GM19328 (cell line): ENCODE data around the gene PAQR6.
A peak's percentile ranks its signal among the peaks of the same experiment; 100 is the strongest.
"Not testable (repeated sequence)": the region's sequence is repeated elsewhere in the genome, so short reads cannot be mapped to it uniquely, and the experiment has no call there.

ENCODE experiments used
- ATAC-seq: cut with Tn5 transposase; IDR thresholded peaks from one replicate; pipeline ENCODE4 v1.9.1; 2021; ENCODE audit warnings: mild to moderate bottlenecking, moderate library complexity; ENCODE audit not compliant: unreplicated experiment

The PAQR6 gene

GRCh38 chr1:156233426-156234127, 14.3 kb downstream of the PAQR6 start:
- no peak for ATAC-seq

DNA sequence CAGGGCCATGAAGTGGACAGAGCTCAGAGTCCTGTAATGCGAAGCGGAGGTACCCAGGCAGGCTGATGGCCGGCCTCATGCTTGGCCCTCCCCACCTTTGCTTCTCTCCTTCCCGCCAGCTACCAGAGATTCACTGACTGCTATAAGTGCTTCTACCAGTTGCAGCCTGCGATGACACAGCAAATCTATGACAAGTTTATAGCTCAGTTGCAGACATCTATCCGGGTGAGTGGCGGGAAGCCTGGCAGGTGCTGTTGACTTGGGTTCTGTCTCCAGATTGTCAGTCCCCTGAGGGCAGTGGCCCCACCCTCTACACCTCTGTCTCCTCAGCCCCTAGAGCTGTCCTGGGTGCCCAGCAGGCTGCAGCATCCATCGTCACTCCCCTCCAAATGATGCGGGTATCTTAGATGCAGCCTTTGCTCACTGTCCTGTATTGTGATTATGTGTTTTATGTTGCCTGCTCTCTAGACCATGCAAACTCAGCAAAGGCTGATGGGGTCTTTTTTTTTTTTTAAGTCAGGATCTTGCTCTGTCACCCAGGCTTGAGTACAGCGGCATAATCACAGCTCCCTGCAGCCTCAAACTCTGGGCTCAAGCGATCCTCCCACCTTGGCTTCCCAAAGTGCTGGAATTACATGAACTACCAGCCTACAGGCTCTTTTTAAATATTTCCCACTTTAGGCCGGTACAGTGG, 15.5 kb downstream of the PAQR6 start:
- no peak for ATAC-seq

- ATAC-seq: no peak
Observed at GRCh38 chr1:156230473-156230837, 17.4 kb downstream of the PAQR6 start.

- no peak for ATAC-seq
Observed at GRCh38 chr1:156229809-156230472, 17.9 kb downstream of the PAQR6 start.

GRCh38 chr1:156228501-156228900, 19.4 kb downstream of the PAQR6 start:
- ATAC-seq: no peak

GRCh38 chr1:156226782-156227181, 21.1 kb downstream of the PAQR6 start:
- no peak for ATAC-seq

- ATAC-seq: peak; percentile 59
Observed at GRCh38 chr1:156226116-156226538, 21.7 kb downstream of the PAQR6 start.

DNA sequence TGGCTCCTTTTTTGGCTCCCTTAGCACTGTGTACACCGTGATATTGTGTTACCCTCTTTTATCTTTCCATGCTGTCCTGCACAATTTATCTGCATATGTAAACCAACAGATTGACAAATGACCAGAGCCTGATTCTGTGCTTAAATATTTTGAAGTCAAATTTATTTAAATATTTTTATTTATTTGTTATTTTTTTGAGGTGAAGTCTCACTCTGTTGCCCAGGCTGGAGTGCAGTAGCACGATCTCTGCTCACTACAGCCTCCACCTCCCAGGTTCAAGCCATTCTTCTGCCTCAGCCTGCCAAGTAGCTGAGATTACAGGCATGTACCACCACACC, 22.2 kb downstream of the PAQR6 start:
- ATAC-seq: no peak

- ATAC-seq: no peak
Observed at GRCh38 chr1:156221986-156222692, 25.7 kb downstream of the PAQR6 start.

DNA sequence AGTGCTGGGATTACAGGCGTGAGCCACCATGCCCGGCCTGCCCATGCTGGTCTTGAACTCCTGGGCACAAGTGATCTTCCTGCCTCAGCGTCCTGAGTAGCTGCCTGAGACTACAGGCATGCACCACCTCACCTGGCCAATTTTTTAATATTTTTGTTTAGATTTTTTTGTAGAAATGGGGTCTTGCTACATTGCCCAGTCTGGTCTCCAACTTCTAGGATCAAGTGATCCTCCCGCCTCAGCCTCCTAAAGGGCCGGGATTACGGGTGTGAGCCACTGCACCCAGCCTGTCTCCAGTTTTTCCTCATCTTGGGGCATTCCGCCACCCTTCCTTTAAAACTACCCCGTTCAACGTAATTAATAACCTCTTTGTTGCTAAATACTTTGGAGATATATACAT, 27.6 kb downstream of the PAQR6 start:
- ATAC-seq: no peak

DNA sequence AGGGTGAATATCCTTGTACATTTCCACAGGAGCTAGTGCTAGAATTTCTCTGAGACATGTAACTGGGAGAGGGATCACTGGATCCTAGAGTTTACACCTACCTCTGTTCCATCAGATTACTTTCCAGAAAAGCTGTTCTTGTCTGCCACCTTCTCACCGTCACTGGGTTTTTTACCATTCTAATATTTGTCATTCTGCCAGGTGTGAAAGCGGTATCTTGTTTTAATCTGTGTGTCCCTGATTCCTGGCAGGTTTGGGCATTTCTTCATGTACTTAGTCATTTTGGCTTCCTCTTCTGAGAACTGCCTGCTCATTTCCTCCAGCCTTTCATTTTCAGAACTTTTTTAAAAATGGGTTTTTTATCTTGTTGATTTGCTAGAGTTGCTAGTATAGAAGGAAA, 30.0 kb downstream of the PAQR6 start:
- ATAC-seq: no peak

DNA sequence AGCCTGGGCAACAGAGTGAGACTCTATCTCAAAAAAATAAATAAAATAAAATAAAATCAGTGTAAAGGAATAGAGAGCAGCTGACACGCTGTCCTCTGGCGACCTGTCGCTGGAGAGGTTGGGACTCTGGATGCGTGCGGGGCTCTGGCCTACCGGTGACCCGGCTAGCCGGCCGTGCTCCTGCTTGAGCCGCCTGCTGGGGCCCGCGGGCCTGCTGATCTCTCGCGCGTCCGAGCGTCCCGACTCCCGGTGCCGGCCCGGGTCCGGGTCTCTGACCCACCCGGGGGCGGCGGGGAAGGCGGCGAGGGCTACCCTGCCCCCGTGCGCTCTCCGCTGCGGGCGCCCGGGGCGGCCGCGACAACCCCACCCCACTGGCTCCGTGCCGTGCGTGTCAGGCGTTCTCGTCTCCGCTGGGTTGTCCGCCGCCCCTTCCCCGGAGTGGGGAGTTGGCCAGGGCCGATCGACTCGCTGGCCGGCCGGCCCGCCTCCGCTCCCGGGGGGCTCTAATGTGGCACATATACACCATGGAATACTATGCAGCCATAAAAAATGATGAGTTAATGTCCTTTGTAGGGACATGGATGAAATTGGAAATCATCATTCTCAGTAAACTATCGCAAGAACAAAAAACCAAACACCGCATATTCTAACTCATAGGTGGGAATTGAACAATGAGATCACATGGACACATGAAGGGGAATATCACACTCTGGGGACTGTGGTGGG, 31.3 kb downstream of the PAQR6 start:
- ATAC-seq: not testable (repeated sequence)

- ATAC-seq: no peak
Observed at GRCh38 chr1:156214024-156214748, 33.7 kb downstream of the PAQR6 start.

DNA sequence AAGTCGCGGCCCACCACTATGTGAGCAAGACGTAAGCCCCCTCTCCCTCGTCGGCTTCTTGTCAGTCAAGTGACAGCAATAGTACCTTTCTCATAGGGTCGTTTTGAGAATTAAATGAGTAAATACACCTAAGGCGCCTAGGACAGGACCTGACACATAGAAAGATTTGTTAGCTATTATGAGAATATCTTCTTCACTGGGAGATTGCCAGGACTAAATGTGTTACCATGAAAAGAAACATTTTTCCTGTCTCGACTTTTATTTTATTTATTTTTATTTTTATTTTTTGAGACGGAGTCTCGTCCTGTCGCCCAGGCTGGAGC, 34.3 kb downstream of the PAQR6 start:
- ATAC-seq: no peak

DNA sequence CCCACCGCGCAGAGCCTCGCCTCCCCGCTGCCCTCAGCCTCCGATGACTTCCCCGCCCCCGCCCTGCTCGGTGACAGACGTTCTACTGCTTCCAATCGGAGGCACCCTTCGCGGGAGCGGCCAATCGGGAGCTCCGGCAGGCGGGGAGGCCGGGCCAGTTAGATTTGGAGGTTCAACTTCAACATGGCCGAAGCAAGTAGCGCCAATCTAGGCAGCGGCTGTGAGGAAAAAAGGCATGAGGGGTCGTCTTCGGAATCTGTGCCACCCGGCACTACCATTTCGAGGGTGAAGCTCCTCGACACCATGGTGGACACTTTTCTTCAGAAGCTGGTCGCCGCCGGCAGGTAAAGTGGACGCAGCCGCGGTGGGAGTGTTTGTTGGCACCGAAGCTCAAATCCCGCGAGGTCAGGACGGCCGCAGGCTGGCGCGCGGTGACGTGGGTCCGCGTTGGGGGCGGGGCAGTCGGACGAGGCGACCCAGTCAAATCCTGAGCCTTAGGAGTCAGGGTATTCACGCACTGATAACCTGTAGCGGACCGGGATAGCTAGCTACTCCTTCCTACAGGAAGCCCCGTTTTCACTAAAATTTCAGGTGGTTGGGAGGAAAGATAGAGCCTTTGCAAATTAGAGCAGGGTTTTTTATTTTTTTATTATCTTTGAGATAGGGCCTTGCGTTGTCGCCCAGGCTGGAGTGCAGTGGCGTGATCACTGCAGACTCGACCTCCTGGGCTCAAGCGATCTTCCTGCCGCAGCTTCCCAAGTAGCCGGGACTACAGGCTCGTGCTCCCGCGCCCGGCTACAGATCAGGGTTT, 34.8 kb downstream of the PAQR6 start, which contains the start of gene PMF1:
Gene PMF1, plus strand, starts transcription at position 175 of the 811 bp plus-strand sequence. Its CDS starts 9 bp downstream, at position 184.
- ATAC-seq: peak; percentile 90

DNA sequence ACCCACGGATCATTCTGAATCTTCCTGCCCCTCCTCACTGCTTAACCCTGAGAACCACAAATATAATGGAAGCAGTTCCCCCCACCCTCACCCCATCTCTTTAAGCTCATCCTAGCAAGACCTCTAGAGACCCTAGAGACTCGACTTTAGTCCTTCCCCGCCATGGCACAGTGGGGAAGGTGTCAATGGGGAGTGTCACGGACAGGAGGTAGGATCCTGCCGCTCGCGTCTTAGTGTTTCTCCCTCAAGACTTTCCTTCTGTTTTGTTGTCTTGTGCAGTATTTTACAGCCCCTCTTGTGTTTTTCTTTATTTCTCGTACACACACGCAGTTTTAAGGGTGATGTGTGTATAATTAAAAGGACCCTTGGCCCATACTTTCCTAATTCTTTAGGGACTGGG, 35.7 kb downstream of the PAQR6 start:
- ATAC-seq: no peak

DNA sequence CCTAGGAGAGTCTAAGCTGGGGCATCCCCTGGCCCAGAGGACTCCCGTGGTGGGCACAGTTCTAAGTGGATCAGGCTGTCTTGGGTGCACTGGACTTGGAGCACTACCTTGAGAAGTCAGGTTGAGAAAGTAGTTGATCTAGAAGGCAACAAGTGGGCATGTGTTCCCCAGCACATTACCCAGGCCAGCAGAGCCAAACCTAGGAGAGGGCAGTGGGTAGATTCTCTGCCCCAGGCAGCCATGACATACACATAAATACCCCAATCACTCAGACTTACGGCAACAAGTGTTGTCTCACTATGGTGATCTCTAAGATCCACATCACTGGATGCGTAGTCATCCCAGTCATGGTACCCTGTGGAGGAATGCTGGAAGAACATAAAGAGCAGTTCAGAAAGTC, 36.6 kb downstream of the PAQR6 start:
- ATAC-seq: no peak

GRCh38 chr1:156204686-156205085, 43.2 kb downstream of the PAQR6 start:
- ATAC-seq: no peak

DNA sequence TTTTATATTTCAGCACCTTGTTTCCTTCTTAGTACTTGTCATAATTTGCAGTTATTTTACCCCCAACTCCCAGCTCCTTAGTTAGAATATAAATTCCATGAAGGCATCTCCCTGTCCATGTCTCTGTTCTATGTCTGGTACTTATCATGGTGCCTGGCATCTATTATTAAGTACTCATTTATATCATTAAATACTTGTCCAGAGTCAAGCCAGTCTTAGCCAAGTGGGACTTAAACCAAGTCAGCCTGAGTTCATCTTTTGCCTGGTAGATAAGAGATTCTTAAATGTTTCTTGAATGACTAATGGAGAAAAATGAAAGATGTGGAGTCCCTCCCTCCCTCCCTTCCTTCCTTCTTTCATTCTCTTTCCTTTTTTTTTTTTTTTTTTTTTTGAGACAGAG, 44.5 kb downstream of the PAQR6 start:
- ATAC-seq: no peak
